ENCODE measurements around the gene OTOP2. TPM values are rescaled to one million over a fixed set of nuclear protein-coding genes. Genes with fewer than 3 reads are reported as not detected.

Gene OTOP2
- total RNA-seq, 1 donor from 2014 or later = not detected

DNA sequence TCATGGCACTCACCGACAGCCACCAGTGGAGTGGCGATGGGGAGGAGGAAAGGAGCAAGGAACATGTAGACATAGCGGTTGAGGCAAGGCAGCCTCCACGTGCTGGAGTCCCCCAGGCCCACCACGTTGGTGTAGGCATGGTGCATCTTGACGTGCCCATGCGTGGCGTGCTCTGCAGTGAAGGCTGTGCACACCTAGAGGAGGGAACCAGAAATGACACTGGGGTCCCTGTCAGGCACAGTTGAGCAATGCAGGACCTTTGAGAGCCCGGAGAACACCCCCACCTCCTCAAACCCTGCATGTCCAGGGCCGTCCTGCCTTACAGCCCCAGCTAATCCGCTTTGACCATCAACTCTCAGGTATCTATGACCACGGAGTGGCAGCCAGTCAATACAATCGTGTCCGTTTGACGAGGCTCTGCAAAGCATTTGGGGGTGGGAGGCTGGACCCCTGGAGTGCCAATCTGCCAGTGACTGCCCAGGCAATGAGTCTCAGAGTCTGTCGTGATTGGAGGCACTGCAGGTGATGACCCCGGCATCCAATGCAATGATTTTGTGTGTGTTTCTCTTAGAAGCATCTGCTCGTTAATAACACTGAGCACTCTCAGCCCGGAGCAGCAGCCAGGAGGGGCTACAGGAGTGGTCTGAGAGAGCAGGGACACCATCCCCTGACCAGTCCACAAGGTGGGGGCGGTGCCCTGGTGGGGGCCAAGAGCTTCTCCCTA lies 41.4 kb upstream of the OTOP2 start:
- Histone ChIP-seq H3K9ac (ENCODE audit: low read depth in 1 of 3, low read length in 3 of 3) (no peak overlapping the region), H3K27me3 (ENCODE audit: control insufficient read depth in 3 of 3, insufficient read depth in 3 of 3, low read length in 3 of 3) (peaks cover 27 to 43% (median 27%) of the 10 kb centered on the region in 3 donors), H3K4me1 (ENCODE audit: control insufficient read depth in 3 of 3, insufficient read depth in 3 of 3, low read length in 3 of 3) (peaks cover 0 to 5% (median 2%) of the 10 kb centered on the region in 3 donors), H3K4me3 (ENCODE audit: low read length in 3 of 3) (no peak overlapping the region), H3K9me3 (ENCODE audit: control insufficient read depth in 3 of 3, low read length in 3 of 3) (no peaks in the 10 kb centered on the region), H3K36me3 (ENCODE audit: control insufficient read depth in 3 of 3, insufficient read depth in 3 of 3, low read length in 3 of 3) (no peaks in the 10 kb centered on the region), H3K27ac (ENCODE audit: low read depth, low read length) (no peak overlapping the region)

DNA sequence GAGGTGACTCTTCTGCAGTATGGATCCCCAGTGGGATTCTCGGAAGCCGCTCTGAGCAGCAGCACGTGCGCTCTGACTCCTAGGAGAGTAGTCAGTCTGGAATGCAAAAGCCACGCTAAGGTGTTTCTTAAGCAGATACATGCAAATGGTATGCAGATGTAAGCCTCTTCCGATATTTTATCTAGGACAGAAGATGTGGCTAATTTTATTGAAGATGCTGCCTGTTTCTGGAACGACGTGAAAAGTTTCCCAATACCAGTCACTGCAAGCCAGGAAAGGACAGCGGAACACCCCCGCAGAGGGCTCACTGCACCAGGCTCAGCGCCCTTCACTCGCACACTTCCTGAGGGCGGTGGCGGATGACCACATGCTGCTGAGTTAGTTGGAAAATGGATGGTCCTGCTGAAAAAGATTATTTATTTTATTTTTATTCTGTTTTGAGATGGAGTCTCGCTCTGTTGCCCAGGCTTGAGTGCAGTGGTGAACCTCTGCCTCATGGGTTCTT lies 40.8 kb upstream of the OTOP2 start:
- Histone ChIP-seq H3K27ac (ENCODE audit: low read depth, low read length) (no peak overlapping the region), H3K4me1 (ENCODE audit: control insufficient read depth in 3 of 3, insufficient read depth in 3 of 3, low read length in 3 of 3) (peaks cover 0 to 2% (median 1%) of the 10 kb centered on the region in 3 donors), H3K36me3 (ENCODE audit: control insufficient read depth in 3 of 3, insufficient read depth in 3 of 3, low read length in 3 of 3) (no peaks in the 10 kb centered on the region), H3K4me3 (ENCODE audit: low read length in 3 of 3) (no peak overlapping the region), H3K9ac (ENCODE audit: low read depth in 1 of 3, low read length in 3 of 3) (no peak overlapping the region), H3K27me3 (ENCODE audit: control insufficient read depth in 3 of 3, insufficient read depth in 3 of 3, low read length in 3 of 3) (peaks cover 25 to 42% (median 27%) of the 10 kb centered on the region in 3 donors), H3K9me3 (ENCODE audit: control insufficient read depth in 3 of 3, low read length in 3 of 3) (no peaks in the 10 kb centered on the region)

DNA sequence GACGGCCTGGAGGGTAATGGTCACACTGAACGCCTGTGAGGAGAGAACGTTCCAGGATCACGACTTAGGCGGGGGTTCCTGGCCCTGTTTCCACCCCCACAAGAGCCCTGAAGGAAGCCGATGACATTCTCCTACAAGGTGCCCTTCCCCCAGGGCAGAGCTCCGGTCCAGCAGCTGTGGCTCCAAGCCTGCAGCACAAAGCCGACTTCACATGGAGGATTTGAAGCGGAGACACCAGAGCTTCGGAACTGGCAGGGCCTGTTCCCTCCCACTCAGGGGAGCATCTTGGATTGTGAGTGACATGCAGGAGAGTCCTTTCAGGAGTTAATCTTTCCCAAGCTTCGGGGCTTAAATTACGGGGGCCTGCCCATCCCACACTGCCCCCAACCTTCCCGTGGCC lies 35.6 kb upstream of the OTOP2 start:
- Histone ChIP-seq H3K36me3 (ENCODE audit: control insufficient read depth in 3 of 3, insufficient read depth in 3 of 3, low read length in 3 of 3) (no peaks in the 10 kb centered on the region), H3K4me3 (ENCODE audit: low read length in 3 of 3) (no peak overlapping the region), H3K27ac (ENCODE audit: low read depth, low read length) (no peak overlapping the region), H3K4me1 (ENCODE audit: control insufficient read depth in 3 of 3, insufficient read depth in 3 of 3, low read length in 3 of 3) (peaks cover 0 to 3% (median 2%) of the 10 kb centered on the region in 3 donors), H3K9me3 (ENCODE audit: control insufficient read depth in 3 of 3, low read length in 3 of 3) (no peaks in the 10 kb centered on the region), H3K9ac (ENCODE audit: low read depth in 1 of 3, low read length in 3 of 3) (no peak overlapping the region), H3K27me3 (ENCODE audit: control insufficient read depth in 3 of 3, insufficient read depth in 3 of 3, low read length in 3 of 3) (peaks cover 37 to 46% (median 42%) of the 10 kb centered on the region in 3 donors)

DNA sequence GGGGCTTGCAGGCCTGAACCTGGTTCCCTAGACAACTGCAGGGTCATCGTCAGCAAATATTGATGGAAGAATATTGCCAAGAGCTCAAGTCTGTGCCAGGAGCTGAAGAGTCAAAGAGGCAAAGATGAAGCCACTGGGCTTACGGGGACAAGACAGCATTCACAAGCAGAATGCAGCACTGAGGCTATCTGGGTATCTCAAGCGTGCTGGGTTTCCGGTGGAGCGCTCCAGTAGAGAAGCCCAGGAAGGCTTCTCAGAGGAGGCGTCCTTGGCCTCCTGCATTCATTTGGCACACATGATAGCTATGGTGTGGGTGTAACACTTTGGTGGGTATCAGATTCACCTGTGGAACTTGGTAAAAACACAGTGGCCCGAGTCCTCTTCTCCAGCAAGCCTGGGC lies 33.5 kb upstream of the OTOP2 start:
- Histone ChIP-seq H3K36me3 (ENCODE audit: control insufficient read depth in 3 of 3, insufficient read depth in 3 of 3, low read length in 3 of 3) (no peaks in the 10 kb centered on the region), H3K27ac (ENCODE audit: low read depth, low read length) (no peak overlapping the region), H3K4me1 (ENCODE audit: control insufficient read depth in 3 of 3, insufficient read depth in 3 of 3, low read length in 3 of 3) (peaks cover 0 to 3% (median 3%) of the 10 kb centered on the region in 3 donors), H3K9ac (ENCODE audit: low read depth in 1 of 3, low read length in 3 of 3) (no peak overlapping the region), H3K27me3 (ENCODE audit: control insufficient read depth in 3 of 3, insufficient read depth in 3 of 3, low read length in 3 of 3) (peaks cover 40 to 60% (median 51%) of the 10 kb centered on the region in 3 donors), H3K4me3 (ENCODE audit: low read length in 3 of 3) (no peak overlapping the region), H3K9me3 (ENCODE audit: control insufficient read depth in 3 of 3, low read length in 3 of 3) (no peaks in the 10 kb centered on the region)

DNA sequence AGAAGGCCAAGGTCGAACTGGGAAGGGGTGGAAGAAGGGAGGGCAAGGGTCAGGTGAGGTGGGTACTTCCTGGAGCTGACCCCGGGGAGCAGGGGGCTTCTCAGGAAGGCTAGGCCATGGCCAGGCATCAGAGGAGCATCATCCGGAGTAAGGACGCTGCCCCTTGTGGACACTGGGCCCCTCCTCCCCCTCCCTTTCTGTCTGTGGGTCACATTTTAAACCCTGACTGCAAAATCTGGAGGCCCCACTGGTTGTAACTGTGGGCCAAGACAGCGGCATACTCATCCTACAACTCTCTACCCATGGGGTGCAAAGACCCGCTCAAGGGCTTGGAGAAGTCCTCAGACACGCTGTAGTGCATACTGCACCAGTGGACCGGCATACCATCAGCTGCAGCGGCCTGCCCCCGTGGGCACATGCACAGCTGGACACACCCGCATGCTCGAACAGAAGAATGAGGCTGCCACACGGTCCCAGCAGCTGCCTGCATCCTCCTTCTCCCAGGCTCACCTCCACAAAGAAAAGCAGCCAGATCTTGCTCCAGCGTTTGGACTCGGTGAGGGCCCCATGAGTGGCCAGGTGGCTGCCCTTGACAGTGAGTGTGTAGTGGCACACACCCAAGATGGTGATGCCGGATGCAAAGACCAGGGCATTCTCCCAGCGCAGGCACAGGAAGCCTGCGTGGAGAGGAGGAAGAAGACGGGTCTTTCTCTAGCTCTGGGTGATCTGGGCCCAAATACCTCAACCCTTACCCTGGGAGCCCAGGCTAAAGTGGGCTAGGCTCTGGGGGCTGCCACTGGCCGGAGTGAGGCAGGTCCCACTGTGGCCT lies 31.8 kb upstream of the OTOP2 start:
- Histone ChIP-seq H3K27me3 (ENCODE audit: control insufficient read depth in 3 of 3, insufficient read depth in 3 of 3, low read length in 3 of 3) (peaks cover 38 to 68% (median 53%) of the 10 kb centered on the region in 3 donors), H3K4me3 (ENCODE audit: low read length in 3 of 3) (no peak overlapping the region), H3K36me3 (ENCODE audit: control insufficient read depth in 3 of 3, insufficient read depth in 3 of 3, low read length in 3 of 3) (no peaks in the 10 kb centered on the region), H3K27ac (ENCODE audit: low read depth, low read length) (no peak overlapping the region), H3K9me3 (ENCODE audit: control insufficient read depth in 3 of 3, low read length in 3 of 3) (no peaks in the 10 kb centered on the region), H3K9ac (ENCODE audit: low read depth in 1 of 3, low read length in 3 of 3) (no peak overlapping the region), H3K4me1 (ENCODE audit: control insufficient read depth in 3 of 3, insufficient read depth in 3 of 3, low read length in 3 of 3) (peaks cover 0 to 3% (median 3%) of the 10 kb centered on the region in 3 donors)

DNA sequence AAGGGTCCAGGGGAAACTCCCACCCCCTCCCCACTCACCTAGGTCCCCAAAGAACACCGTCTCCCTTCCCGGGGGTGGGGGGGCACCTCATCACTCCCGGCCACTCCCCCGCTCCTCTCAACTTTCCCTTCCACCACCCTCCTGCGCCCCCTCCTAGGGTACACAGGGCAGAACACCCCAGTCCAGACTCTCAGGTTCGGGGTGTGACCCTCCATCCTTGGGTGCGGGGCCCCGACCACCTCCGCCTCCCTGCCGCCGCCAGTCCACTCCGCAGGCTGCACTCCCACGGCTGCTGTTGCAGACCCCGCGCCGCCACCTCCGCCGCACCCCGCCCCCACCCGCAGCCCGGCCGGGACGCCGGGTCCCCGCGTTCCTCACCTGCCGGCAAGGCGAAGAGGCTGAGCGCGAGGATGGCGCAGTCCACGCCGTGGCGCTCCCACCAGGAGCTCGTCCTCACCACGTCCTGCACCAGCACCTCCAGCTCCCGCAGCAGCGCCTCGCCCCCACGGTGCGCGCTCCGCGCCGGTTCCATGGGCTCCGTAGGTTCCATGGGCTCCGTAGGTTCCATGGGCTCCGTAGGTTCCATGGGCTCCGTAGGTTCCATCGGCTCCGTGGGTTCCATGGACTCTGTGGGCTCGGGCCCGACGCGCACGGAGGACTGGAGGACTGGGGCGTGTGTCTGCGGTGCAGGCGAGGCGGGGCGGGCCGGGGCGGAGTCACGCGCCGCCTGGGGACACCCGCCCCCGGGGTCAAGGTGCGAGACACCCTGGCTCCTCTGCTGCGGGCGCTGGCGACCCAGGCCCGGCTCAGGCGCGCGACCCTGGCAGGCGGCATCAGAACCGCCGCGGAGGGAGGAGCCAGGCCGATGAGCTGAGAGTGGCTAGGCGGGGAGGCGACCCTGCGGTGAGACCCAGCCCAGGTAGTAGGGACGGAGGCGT lies 30.8 kb upstream of the OTOP2 start, which contains the start of gene FADS6:
TSS of gene FADS6 (minus strand) at position 660 of the 938 bp plus-strand sequence. CDS start at position 622, 38 bp downstream.
- Histone ChIP-seq H3K9ac (ENCODE audit: low read depth in 1 of 3, low read length in 3 of 3) (no peak within 1 kb of the TSS), H3K4me3 (ENCODE audit: low read length in 3 of 3) (peak within 1 kb of the TSS in 1 of 3 donors; percentile 43), H3K27me3 (ENCODE audit: control insufficient read depth in 3 of 3, insufficient read depth in 3 of 3, low read length in 3 of 3) (peaks cover 35 to 67% (median 52%) of the 10 kb centered on the region in 3 donors), H3K27ac (ENCODE audit: low read depth, low read length) (no peak within 1 kb of the TSS), H3K9me3 (ENCODE audit: control insufficient read depth in 3 of 3, low read length in 3 of 3) (no peaks in the 10 kb centered on the region), H3K36me3 (ENCODE audit: control insufficient read depth in 3 of 3, insufficient read depth in 3 of 3, low read length in 3 of 3) (no peaks in the 10 kb centered on the region), H3K4me1 (ENCODE audit: control insufficient read depth in 3 of 3, insufficient read depth in 3 of 3, low read length in 3 of 3) (peaks cover 0 to 3% (median 3%) of the 10 kb centered on the region in 3 donors)

DNA sequence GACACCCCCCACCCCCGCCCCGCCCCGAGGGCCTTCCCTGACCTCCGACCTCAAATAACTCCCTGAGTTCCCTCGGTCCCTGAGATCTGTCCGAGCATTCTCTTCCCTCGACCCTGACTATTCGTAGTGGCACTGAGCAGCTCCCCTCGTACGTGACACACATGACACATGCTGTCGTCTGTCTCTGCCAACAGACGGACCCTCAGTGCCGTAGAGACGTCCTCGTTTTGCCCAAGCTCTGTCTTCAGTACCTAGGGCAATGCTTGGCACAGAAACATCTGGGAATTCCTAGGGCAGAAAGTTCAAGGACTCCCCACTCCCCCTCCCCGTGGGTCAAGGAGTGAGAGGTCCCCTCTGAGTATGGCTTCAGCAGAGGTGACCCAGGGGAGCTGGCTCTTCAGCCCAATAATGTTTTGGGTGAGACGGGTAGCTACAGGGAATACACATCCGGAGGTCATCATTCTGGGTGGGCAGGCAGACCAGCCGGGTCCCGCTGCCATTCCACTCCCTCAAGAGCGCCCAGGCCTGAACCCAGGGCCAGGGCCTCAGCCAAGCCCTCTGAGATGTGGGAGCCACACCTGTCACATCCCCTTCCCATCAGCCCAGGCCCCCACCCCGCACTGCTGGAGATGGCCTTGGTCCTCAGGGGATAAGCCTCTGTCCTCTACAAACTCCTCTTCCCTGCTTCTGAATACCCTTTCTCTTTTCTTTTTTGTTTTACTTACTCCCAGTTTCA lies 30.0 kb upstream of the OTOP2 start:
- Histone ChIP-seq H3K4me3 (ENCODE audit: low read length in 3 of 3) (no peak overlapping the region), H3K9ac (ENCODE audit: low read depth in 1 of 3, low read length in 3 of 3) (no peak overlapping the region), H3K27me3 (ENCODE audit: control insufficient read depth in 3 of 3, insufficient read depth in 3 of 3, low read length in 3 of 3) (peaks cover 35 to 59% (median 44%) of the 10 kb centered on the region in 3 donors), H3K9me3 (ENCODE audit: control insufficient read depth in 3 of 3, low read length in 3 of 3) (no peaks in the 10 kb centered on the region), H3K36me3 (ENCODE audit: control insufficient read depth in 3 of 3, insufficient read depth in 3 of 3, low read length in 3 of 3) (no peaks in the 10 kb centered on the region), H3K4me1 (ENCODE audit: control insufficient read depth in 3 of 3, insufficient read depth in 3 of 3, low read length in 3 of 3) (peaks cover 0 to 3% (median 3%) of the 10 kb centered on the region in 3 donors), H3K27ac (ENCODE audit: low read depth, low read length) (no peak overlapping the region)

DNA sequence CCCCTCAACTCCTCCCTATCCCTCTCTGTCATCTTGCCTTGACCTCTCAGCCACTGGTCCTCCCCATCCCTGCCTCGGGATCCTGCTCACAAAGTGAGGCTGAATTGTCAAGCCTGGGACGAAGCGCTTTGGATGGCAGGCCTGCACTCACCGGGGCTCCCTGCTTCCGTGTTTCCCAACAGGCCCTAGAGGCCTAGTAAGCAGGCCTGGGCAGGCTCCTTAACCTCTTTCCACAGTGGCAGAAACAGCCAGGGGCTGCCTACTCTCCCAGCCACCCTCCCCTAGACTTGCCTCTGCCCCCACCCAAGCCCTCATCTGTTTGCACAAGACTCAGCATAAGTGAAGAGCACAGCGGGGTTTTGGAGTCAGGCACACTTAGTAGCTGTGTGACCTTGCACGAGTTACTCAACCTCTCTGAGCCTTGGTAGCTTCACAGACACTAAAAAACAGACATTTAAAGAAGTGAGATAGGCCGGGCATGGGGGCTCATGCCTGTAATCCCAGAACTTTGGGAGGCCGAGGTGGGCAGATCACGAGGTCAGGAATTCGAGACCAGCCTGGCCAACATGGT lies 25.6 kb upstream of the OTOP2 start:
- H3K4me3 ChIP-seq (ENCODE audit: low read length in 3 of 3) = no peak overlapping the region
- H3K36me3 ChIP-seq (ENCODE audit: control insufficient read depth in 3 of 3, insufficient read depth in 3 of 3, low read length in 3 of 3) = no peaks in the 10 kb centered on the region
- peaks cover 0 to 2% (median 0%) of the 10 kb centered on the region in 3 donors for H3K4me1 ChIP-seq (ENCODE audit: control insufficient read depth in 3 of 3, insufficient read depth in 3 of 3, low read length in 3 of 3)
- no peaks in the 10 kb centered on the region for H3K9me3 ChIP-seq (ENCODE audit: control insufficient read depth in 3 of 3, low read length in 3 of 3)
- no peak overlapping the region for H3K9ac ChIP-seq (ENCODE audit: low read depth in 1 of 3, low read length in 3 of 3)
- H3K27ac ChIP-seq (ENCODE audit: low read depth, low read length) = no peak overlapping the region
- H3K27me3 ChIP-seq (ENCODE audit: control insufficient read depth in 3 of 3, insufficient read depth in 3 of 3, low read length in 3 of 3) = peaks cover 29 to 48% (median 34%) of the 10 kb centered on the region in 3 donors
